HG03060 (cell line): Measurements from ENCODE around the gene TARBP1.

ENCODE experiments used
- ATAC-seq: cut with Tn5 transposase; IDR thresholded peaks from one replicate; pipeline ENCODE4 v1.9.1; 2021; ENCODE audit warnings: low read depth, moderate number of reproducible peaks; ENCODE audit not compliant: unreplicated experiment

Gene TARBP1

GRCh38 chr1:234484991-234485739 lies 6.2 kb upstream of the TARBP1 start:
- no peak for ATAC-seq

GRCh38 chr1:234484218-234484617 lies 5.2 kb upstream of the TARBP1 start:
- no peak for ATAC-seq

- no peak for ATAC-seq
Observed at GRCh38 chr1:234481771-234482170, 2.8 kb upstream of the TARBP1 start.

- no peak for ATAC-seq
Observed at GRCh38 chr1:234479866-234480265, 887 bp upstream of the TARBP1 start.

GRCh38 chr1:234479310-234479559 lies 256 bp upstream of the TARBP1 start:
- no peak for ATAC-seq

GRCh38 chr1:234478152-234478480 lies 863 bp downstream of the TARBP1 start:
- peak; percentile 20 for ATAC-seq

- ATAC-seq: no peak
Observed at GRCh38 chr1:234477386-234478151, 1.4 kb downstream of the TARBP1 start.

- no peak for ATAC-seq
Observed at GRCh38 chr1:234476172-234476571, 2.8 kb downstream of the TARBP1 start.

- no peak for ATAC-seq
Observed at GRCh38 chr1:234475167-234475793, 3.7 kb downstream of the TARBP1 start.

- ATAC-seq: no peak
Observed at GRCh38 chr1:234474375-234474774, 4.6 kb downstream of the TARBP1 start.

GRCh38 chr1:234473118-234473517 lies 5.9 kb downstream of the TARBP1 start:
- no peak for ATAC-seq

- no peak for ATAC-seq
Observed at GRCh38 chr1:234469376-234469775, 9.6 kb downstream of the TARBP1 start.

- no peak for ATAC-seq
Observed at GRCh38 chr1:234468580-234468979, 10.4 kb downstream of the TARBP1 start.

GRCh38 chr1:234467821-234468220 lies 11.2 kb downstream of the TARBP1 start:
- ATAC-seq: no peak

GRCh38 chr1:234466945-234467344 lies 12.0 kb downstream of the TARBP1 start:
- no peak for ATAC-seq

- no peak for ATAC-seq
Observed at GRCh38 chr1:234463749-234464148, 15.2 kb downstream of the TARBP1 start.

- no peak for ATAC-seq
Observed at GRCh38 chr1:234460652-234461051, 18.3 kb downstream of the TARBP1 start.

GRCh38 chr1:234458352-234459017 lies 20.5 kb downstream of the TARBP1 start:
- no peak for ATAC-seq

- no peak for ATAC-seq
Observed at GRCh38 chr1:234454926-234455325, 24.1 kb downstream of the TARBP1 start.

GRCh38 chr1:234452406-234452965 lies 26.5 kb downstream of the TARBP1 start:
- ATAC-seq: no peak

- no peak for ATAC-seq
Observed at GRCh38 chr1:234440348-234440747, 38.6 kb downstream of the TARBP1 start.
